Astrocyte (in vitro differentiated cells and primary cell): Measurements from ENCODE around the gene ARHGAP6. TPM values are rescaled to one million over a fixed set of nuclear protein-coding genes. Genes with fewer than 3 reads are reported as not detected.

Experiments
- DNase-seq: peaks from one replicate; pipeline ENCODE4 v3.0.0-alpha.2; 2010; ENCODE audit warnings: low read depth
- FAIRE-seq: peaks from 2 replicates; lab custom pipeline; 2011; peaks lifted over from hg19 to GRCh38; lab: Jason Lieb, UNC
- H2AFZ ChIP-seq: 2 replicates; pipeline ENCODE4 v1.6.0; 2012; ENCODE audit warnings: low read depth, low read length, inconsistent platforms
- H3K27ac ChIP-seq: 2 replicates; pipeline ENCODE4 v1.5.1; 2011; ENCODE audit warnings: low read depth, low read length, inconsistent platforms
- H3K27me3 ChIP-seq: 2 replicates; pipeline ENCODE4 v1.6.0; 2011; ENCODE audit warnings: low read length, inconsistent platforms; ENCODE audit not compliant: insufficient read depth
- H3K36me3 ChIP-seq: 2 replicates; pipeline ENCODE4 v1.5.1; 2011; ENCODE audit warnings: low read length, inconsistent platforms; ENCODE audit not compliant: insufficient read depth
- H3K4me1 ChIP-seq: 2 replicates; pipeline ENCODE4 v1.5.1; 2011; ENCODE audit warnings: low read length, inconsistent platforms; ENCODE audit not compliant: insufficient read depth
- H3K4me2 ChIP-seq: 2 replicates; pipeline ENCODE4 v1.6.0; 2012; ENCODE audit warnings: low read length, inconsistent platforms
- H3K4me3 ChIP-seq: 2 replicates; pipeline ENCODE4 v1.5.1; 2011; ENCODE audit warnings: low read depth, mild to moderate bottlenecking, low read length, inconsistent platforms; ENCODE audit not compliant: insufficient read depth
- H3K79me2 ChIP-seq: 2 replicates; pipeline ENCODE4 v1.6.0; 2012; ENCODE audit warnings: mild to moderate bottlenecking, low read length, inconsistent platforms; ENCODE audit not compliant: insufficient read depth
- H3K9ac ChIP-seq: 2 replicates; pipeline ENCODE4 v1.6.0; 2012; ENCODE audit warnings: mild to moderate bottlenecking, low read length, inconsistent platforms
- H3K9me3 ChIP-seq: 2 replicates; pipeline ENCODE4 v1.5.1; 2012; ENCODE audit warnings: low read depth, mild to moderate bottlenecking, low read length, inconsistent platforms; ENCODE audit not compliant: insufficient read depth
- H4K20me1 ChIP-seq: 2 replicates; pipeline ENCODE4 v1.6.0; 2012; ENCODE audit warnings: low read length, inconsistent platforms; ENCODE audit not compliant: insufficient read depth
- H3K27ac Mint-ChIP-seq: one replicate; pipeline ENCODE4 v1.8.0; 2021; ENCODE audit warnings: mild to moderate bottlenecking, mixed read lengths; ENCODE audit not compliant: unreplicated experiment
- H3K27me3 Mint-ChIP-seq: one replicate; pipeline ENCODE4 v1.8.0; 2021; ENCODE audit warnings: low read depth, mixed read lengths; ENCODE audit not compliant: unreplicated experiment
- H3K36me3 Mint-ChIP-seq: one replicate; pipeline ENCODE4 v1.8.0; 2021; ENCODE audit warnings: low read depth, mixed read lengths; ENCODE audit not compliant: unreplicated experiment
- H3K4me1 Mint-ChIP-seq: one replicate; pipeline ENCODE4 v1.8.0; 2021; ENCODE audit warnings: low read depth, mixed read lengths; ENCODE audit not compliant: unreplicated experiment
- H3K4me3 Mint-ChIP-seq: one replicate; pipeline ENCODE4 v1.8.0; 2021; ENCODE audit warnings: mild to moderate bottlenecking, moderate library complexity, mixed read lengths; ENCODE audit not compliant: unreplicated experiment
- H3K9me3 Mint-ChIP-seq: one replicate; pipeline ENCODE4 v1.8.0; 2021; ENCODE audit warnings: mild to moderate bottlenecking, mixed read lengths; ENCODE audit not compliant: unreplicated experiment
- CTCF ChIP-seq: IDR thresholded peaks from 2 replicates; pipeline ENCODE4 v1.5.1; 2011; ENCODE audit warnings: low read depth, mild to moderate bottlenecking, inconsistent platforms, low read length, moderate library complexity; ENCODE audit not compliant: insufficient read depth
- EZH2 ChIP-seq: IDR thresholded peaks from 2 replicates; pipeline ENCODE4 v1.6.1; 2012; ENCODE audit warnings: mild to moderate bottlenecking, low read length, inconsistent platforms; ENCODE audit not compliant: insufficient read depth
- total RNA-seq: library from RNA; stranded (reverse); gene quantifications from 2 replicates; pipeline ENCODE4 v1.2.1, GENCODE V29; 2021

ARHGAP6 gene
- total RNA-seq, 1 donor from 2014 or later, result 0.30 TPM

DNA sequence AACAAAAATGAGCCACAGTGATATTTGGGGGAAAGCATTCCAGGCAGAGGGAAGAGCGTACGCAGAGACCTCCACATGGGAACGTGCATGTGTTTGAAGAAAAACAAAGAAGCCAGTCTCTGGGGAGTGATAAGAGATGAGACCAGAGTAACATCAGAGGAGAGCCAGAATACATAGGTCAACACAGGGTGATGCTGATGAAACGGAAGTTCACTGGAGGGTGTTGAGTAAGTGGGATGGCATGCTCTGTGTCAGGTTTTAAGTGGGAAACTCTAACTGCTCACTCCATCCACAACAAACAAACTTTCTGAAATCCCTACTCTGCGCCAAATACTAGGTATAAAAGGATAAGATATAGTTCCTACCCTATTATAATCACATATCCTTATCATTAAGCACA, 110.0 kb downstream of the ARHGAP6 start:
- no peaks in the 10 kb centered on the region for H3K36me3 Mint-ChIP-seq
- H3K27me3 ChIP-seq, result no peaks in the 10 kb centered on the region
- FAIRE-seq (peak; percentile 73), DNase-seq (no peak)
- H3K27me3 Mint-ChIP-seq, result peaks cover 2% of the 10 kb centered on the region
- H3K4me1 ChIP-seq, result peaks cover 6% of the 10 kb centered on the region
- no peak overlapping the region for H3K4me2 ChIP-seq
- H4K20me1 ChIP-seq, result no peaks in the 10 kb centered on the region
- no peaks in the 10 kb centered on the region for H3K79me2 ChIP-seq
- peaks cover 2% of the 10 kb centered on the region for H3K9me3 Mint-ChIP-seq
- no peaks in the 10 kb centered on the region for H3K9me3 ChIP-seq
- no peak overlapping the region for H3K4me3 ChIP-seq
- H3K27ac Mint-ChIP-seq, result peak overlapping the region; percentile 11
- peaks cover 13% of the 10 kb centered on the region for H3K4me1 Mint-ChIP-seq
- TF ChIP-seq EZH2 (no peak), CTCF (no peak)
- H2AFZ ChIP-seq, result no peak overlapping the region
- no peak overlapping the region for H3K9ac ChIP-seq
- no peak overlapping the region for H3K4me3 Mint-ChIP-seq
- no peaks in the 10 kb centered on the region for H3K36me3 ChIP-seq
- H3K27ac ChIP-seq, result no peak overlapping the region

- H3K4me3 Mint-ChIP-seq, result no peak overlapping the region
- DNase-seq (no peak), FAIRE-seq (peak; percentile 91)
- no peaks in the 10 kb centered on the region for H4K20me1 ChIP-seq
- H3K27me3 ChIP-seq, result no peaks in the 10 kb centered on the region
- peaks cover 2% of the 10 kb centered on the region for H3K9me3 Mint-ChIP-seq
- H3K36me3 Mint-ChIP-seq, result no peaks in the 10 kb centered on the region
- H3K9ac ChIP-seq, result no peak overlapping the region
- no peaks in the 10 kb centered on the region for H3K9me3 ChIP-seq
- peaks cover 13% of the 10 kb centered on the region for H3K4me1 Mint-ChIP-seq
- H3K36me3 ChIP-seq, result no peaks in the 10 kb centered on the region
- H3K27ac Mint-ChIP-seq, result no peak overlapping the region
- no peak overlapping the region for H3K4me3 ChIP-seq
- H3K27me3 Mint-ChIP-seq, result peaks cover 2% of the 10 kb centered on the region
- H3K4me2 ChIP-seq, result no peak overlapping the region
- H2AFZ ChIP-seq, result no peak overlapping the region
- TF ChIP-seq CTCF, result no peak
- no peak overlapping the region for H3K27ac ChIP-seq
- no peaks in the 10 kb centered on the region for H3K79me2 ChIP-seq
- H3K4me1 ChIP-seq, result peaks cover 6% of the 10 kb centered on the region
Measured at GRCh38 chrX:11553594-11553993, 112.1 kb downstream of the ARHGAP6 start.

GRCh38 chrX:11551151-11551550, 114.6 kb downstream of the ARHGAP6 start:
- peaks cover 2% of the 10 kb centered on the region for H3K4me1 Mint-ChIP-seq
- H3K36me3 ChIP-seq, result no peaks in the 10 kb centered on the region
- DNase-seq, result no peak
- H3K36me3 Mint-ChIP-seq, result no peaks in the 10 kb centered on the region
- no peak overlapping the region for H3K27ac Mint-ChIP-seq
- no peak for TF ChIP-seq EZH2
- no peak for TF ChIP-seq CTCF
- H3K9me3 ChIP-seq, result no peaks in the 10 kb centered on the region
- H4K20me1 ChIP-seq, result no peaks in the 10 kb centered on the region
- H3K9ac ChIP-seq, result no peak overlapping the region
- H3K27me3 ChIP-seq, result no peaks in the 10 kb centered on the region
- no peaks in the 10 kb centered on the region for H3K79me2 ChIP-seq
- peak; percentile 66 for FAIRE-seq
- no peak overlapping the region for H2AFZ ChIP-seq
- peaks cover 2% of the 10 kb centered on the region for H3K9me3 Mint-ChIP-seq
- no peak overlapping the region for H3K27ac ChIP-seq
- H3K4me1 ChIP-seq, result no peaks in the 10 kb centered on the region
- H3K4me3 Mint-ChIP-seq, result no peak overlapping the region
- H3K27me3 Mint-ChIP-seq, result peaks cover 5% of the 10 kb centered on the region
- no peak overlapping the region for H3K4me3 ChIP-seq
- no peak overlapping the region for H3K4me2 ChIP-seq
